Liver (tissue), 9 donors: ENCODE results near the gene LTN1. TPM values are rescaled to one million over a fixed set of nuclear protein-coding genes. Genes with fewer than 3 reads are reported as not detected.

Experiments used
- DNase-seq: peaks from one replicate; pipeline ENCODE4 v3.0.0-alpha.2; 2017; ENCODE audit warnings: low spot score
- H3K27ac ChIP-seq, 2 donors: one replicate each; pipeline ENCODE4 v1.7.0; 2013; ENCODE audit warnings: inconsistent platforms in 2 of 2, low read length in 2 of 2, control low read depth in 1 of 2, low read depth in 1 of 2, mild to moderate bottlenecking in 1 of 2
- H3K27me3 ChIP-seq, 4 donors: one replicate each; pipeline versions ENCODE4 v1.6.1 to v1.7.0; 2013; ENCODE audit warnings: low read length in 3 of 4, inconsistent platforms in 1 of 4, mild to moderate bottlenecking in 1 of 4, moderate library complexity in 1 of 4; ENCODE audit not compliant: control insufficient read depth in 4 of 4, insufficient read depth in 4 of 4
- H3K36me3 ChIP-seq, 4 donors: one replicate each; pipeline versions ENCODE4 v1.6.1 to v1.7.0; 2013; ENCODE audit warnings: low read length in 3 of 4, mild to moderate bottlenecking in 3 of 4, low read depth in 1 of 4, moderate library complexity in 1 of 4; ENCODE audit not compliant: control insufficient read depth in 4 of 4, insufficient read depth in 3 of 4
- H3K4me1 ChIP-seq, 4 donors: one replicate each; pipeline versions ENCODE4 v1.6.1 to v1.7.0; 2013; ENCODE audit warnings: low read length in 3 of 4, mild to moderate bottlenecking in 3 of 4, moderate library complexity in 1 of 4; ENCODE audit not compliant: control insufficient read depth in 4 of 4, insufficient read depth in 4 of 4
- H3K4me3 ChIP-seq, 3 donors: one replicate each; pipeline versions ENCODE4 v1.6.1 to v1.7.0; 2013; ENCODE audit warnings: low read length in 3 of 3, control low read depth in 1 of 3, low read depth in 1 of 3, mild to moderate bottlenecking in 1 of 3
- H3K9ac ChIP-seq, 2 donors: one replicate each; pipeline ENCODE4 v1.7.0; 2013; ENCODE audit warnings: low read length in 2 of 2, mild to moderate bottlenecking in 2 of 2, moderate library complexity in 2 of 2, control low read depth in 1 of 2, low read depth in 1 of 2
- H3K9me3 ChIP-seq, 4 donors: one replicate each; pipeline versions ENCODE4 v1.6.1 to v1.7.0; 2013; ENCODE audit warnings: low read length in 3 of 4; ENCODE audit not compliant: control insufficient read depth in 4 of 4
- ATF3 ChIP-seq: IDR thresholded peaks from 2 replicates; pipeline ENCODE4 v1.6.1; 2016; ENCODE audit warnings: antibody characterized with exemption
- CTCF ChIP-seq: fragments of 150-350 bp; IDR thresholded peaks from 2 replicates; pipeline ENCODE4 v1.5.1; 2017; ENCODE audit warnings: improper control_type of control experiment, low read depth, low read length; ENCODE audit not compliant: missing input control
- EGR1 ChIP-seq, 2 donors: IDR thresholded peaks; 2 replicates each; pipeline ENCODE4 v1.6.1; 2016 to 2018; ENCODE audit warnings: antibody characterized with exemption in 2 of 2, low read depth in 2 of 2
- FOXA1 ChIP-seq: IDR thresholded peaks from 2 replicates; pipeline ENCODE4 v1.6.1; 2016; ENCODE audit warnings: antibody characterized with exemption
- FOXA2 ChIP-seq: IDR thresholded peaks from 2 replicates; pipeline ENCODE4 v1.6.1; 2016; ENCODE audit warnings: antibody characterized with exemption
- GABPA ChIP-seq, 2 donors: IDR thresholded peaks in 1 of 2; conservative IDR thresholded peaks in 1 of 2; 2 replicates each; pipeline ENCODE4 v1.6.1; 2016; ENCODE audit warnings: antibody characterized with exemption in 2 of 2, mild to moderate bottlenecking in 1 of 2, moderate library complexity in 1 of 2
- HNF4A ChIP-seq, 2 donors: conservative IDR thresholded peaks; 2 replicates each; pipeline ENCODE4 v1.6.1; 2016; ENCODE audit warnings: antibody characterized with exemption in 2 of 2, mild to moderate bottlenecking in 2 of 2
- HNF4G ChIP-seq: IDR thresholded peaks from 2 replicates; pipeline ENCODE4 v1.6.1; 2016; ENCODE audit warnings: antibody characterized with exemption
- JUND ChIP-seq, 2 donors: IDR thresholded peaks; 2 replicates each; pipeline ENCODE4 v1.6.1; 2016; ENCODE audit warnings: antibody characterized with exemption in 2 of 2
- MAX ChIP-seq: IDR thresholded peaks from 2 replicates; pipeline ENCODE4 v1.6.1; 2016; ENCODE audit warnings: antibody characterized with exemption
- NR2F2 ChIP-seq: IDR thresholded peaks from 2 replicates; pipeline ENCODE4 v1.6.1; 2016; ENCODE audit warnings: antibody characterized with exemption
- RAD21 ChIP-seq, 2 donors: IDR thresholded peaks; 2 replicates each; pipeline ENCODE4 v1.6.1; 2016; ENCODE audit warnings: antibody characterized with exemption in 2 of 2, mild to moderate bottlenecking in 2 of 2
- REST ChIP-seq: IDR thresholded peaks from 2 replicates; pipeline ENCODE4 v1.6.1; 2016; ENCODE audit warnings: antibody characterized with exemption, mild to moderate bottlenecking
- RXRA ChIP-seq, 2 donors: IDR thresholded peaks; 2 replicates each; pipeline ENCODE4 v1.6.1; 2017 to 2018; ENCODE audit warnings: antibody characterized with exemption in 2 of 2, mild to moderate bottlenecking in 1 of 2
- SP1 ChIP-seq: IDR thresholded peaks from 2 replicates; pipeline ENCODE4 v1.6.1; 2018; ENCODE audit warnings: antibody characterized with exemption, mild to moderate bottlenecking
- TAF1 ChIP-seq: conservative IDR thresholded peaks from 2 replicates; pipeline ENCODE4 v1.6.1; 2016; ENCODE audit warnings: antibody characterized with exemption, mild to moderate bottlenecking
- YY1 ChIP-seq: IDR thresholded peaks from 2 replicates; pipeline ENCODE4 v1.6.1; 2016; ENCODE audit warnings: antibody characterized with exemption, mild to moderate bottlenecking
- WGBS: extraction: QIAGEN DNeasy Blood & Tissue Kit; methylation state at CpG from one replicate; pipeline ENCODE4 v1.1.7; 2013; 5-methylcytosine and 5-hydroxymethylcytosine counted together
- polyA plus RNA-seq, 2 donors: library from polyadenylated mRNA; stranded (reverse) in 1 of 2; unstranded in 1 of 2; fragments of 200-250 nt in 1 of 2; fragments of >200 nt in 1 of 2; fragmentation: Nextera tagmentation in 1 of 2; extraction: Ambion mirVana in 1 of 2; gene quantifications; one replicate each; pipeline versions ENCODE4 v1.2.1 to v1.2.3, GENCODE V29; 2013 to 2015
- total RNA-seq, 2 donors: library from RNA; depleted of rRNA; stranded (reverse); fragments of >200 nt; gene quantifications; one replicate each; pipeline ENCODE4 v1.2.3, GENCODE V29; 2014
- TF ChIP-seq, protein P1 (sequence below): IDR thresholded peaks from 2 replicates; pipeline ENCODE4 v1.6.1; 2016; ENCODE audit warnings: antibody characterized with exemption
- donor health status: healthy.
- donor health status: healthy.
- donor health status: healthy.
- donor health status: healthy.
- donor health status: healthy.

Gene LTN1
- total and polyA plus RNA-seq, 4 donors, result 3.9 to 22.1 (median 9.6) TPM

- Histone ChIP-seq H3K9me3 (no peaks in the 10 kb centered on the region), H3K27ac (no peak overlapping the region), H3K4me3 (no peak overlapping the region), H3K36me3 (peaks cover 0 to 2% (median 0%) of the 10 kb centered on the region in 4 donors), H3K27me3 (no peaks in the 10 kb centered on the region), H3K9ac (no peak overlapping the region), H3K4me1 (peaks cover 0 to 8% (median 4%) of the 10 kb centered on the region in 4 donors)
- WGBS, result 95% methylated on average over 7 of the region's 7 CpGs
- DNase-seq, result no peak
- TF ChIP-seq JUND (IDR thresholded peaks at IDR 0.05), result no peak
Measured at GRCh38 chr21:28922368-28922767, 70.3 kb downstream of the LTN1 start.

GRCh38 chr21:28916150-28916893, 76.4 kb downstream of the LTN1 start:
- Histone ChIP-seq H3K27ac (no peak overlapping the region), H3K4me1 (no peaks in the 10 kb centered on the region), H3K27me3 (no peaks in the 10 kb centered on the region), H3K9me3 (no peaks in the 10 kb centered on the region), H3K4me3 (no peak overlapping the region), H3K36me3 (no peaks in the 10 kb centered on the region), H3K9ac (no peak overlapping the region)
- 83% methylated on average over 4 of the region's 4 CpGs for WGBS
- TF ChIP-seq CTCF (no peak), NR2F2 (no peak), TAF1 (no peak), RXRA (IDR thresholded peaks at IDR 0.05) (no peak), MAX (no peak), FOXA2 (no peak), REST (no peak), SP1 (no peak), FOXA1 (no peak), GABPA (IDR thresholded peaks at IDR 0.05 in 1 of 2, conservative IDR thresholded peaks at IDR 0.05 in 1 of 2) (no peak), EGR1 (IDR thresholded peaks at IDR 0.05; ENCODE audit: low read depth in 2 of 2) (no peak), ATF3 (no peak), JUND (IDR thresholded peaks at IDR 0.05) (no peak), HNF4G (no peak), HNF4A (conservative IDR thresholded peaks at IDR 0.05) (no peak), YY1 (no peak), RAD21 (IDR thresholded peaks at IDR 0.05) (no peak)
- TF ChIP-seq, protein P1, sequence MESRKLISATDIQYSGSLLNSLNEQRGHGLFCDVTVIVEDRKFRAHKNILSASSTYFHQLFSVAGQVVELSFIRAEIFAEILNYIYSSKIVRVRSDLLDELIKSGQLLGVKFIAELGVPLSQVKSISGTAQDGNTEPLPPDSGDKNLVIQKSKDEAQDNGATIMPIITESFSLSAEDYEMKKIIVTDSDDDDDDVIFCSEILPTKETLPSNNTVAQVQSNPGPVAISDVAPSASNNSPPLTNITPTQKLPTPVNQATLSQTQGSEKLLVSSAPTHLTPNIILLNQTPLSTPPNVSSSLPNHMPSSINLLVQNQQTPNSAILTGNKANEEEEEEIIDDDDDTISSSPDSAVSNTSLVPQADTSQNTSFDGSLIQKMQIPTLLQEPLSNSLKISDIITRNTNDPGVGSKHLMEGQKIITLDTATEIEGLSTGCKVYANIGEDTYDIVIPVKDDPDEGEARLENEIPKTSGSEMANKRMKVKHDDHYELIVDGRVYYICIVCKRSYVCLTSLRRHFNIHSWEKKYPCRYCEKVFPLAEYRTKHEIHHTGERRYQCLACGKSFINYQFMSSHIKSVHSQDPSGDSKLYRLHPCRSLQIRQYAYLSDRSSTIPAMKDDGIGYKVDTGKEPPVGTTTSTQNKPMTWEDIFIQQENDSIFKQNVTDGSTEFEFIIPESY, result no peak
- DNase-seq, result no peak
